ENCODE results near the gene TEN1.

DNA sequence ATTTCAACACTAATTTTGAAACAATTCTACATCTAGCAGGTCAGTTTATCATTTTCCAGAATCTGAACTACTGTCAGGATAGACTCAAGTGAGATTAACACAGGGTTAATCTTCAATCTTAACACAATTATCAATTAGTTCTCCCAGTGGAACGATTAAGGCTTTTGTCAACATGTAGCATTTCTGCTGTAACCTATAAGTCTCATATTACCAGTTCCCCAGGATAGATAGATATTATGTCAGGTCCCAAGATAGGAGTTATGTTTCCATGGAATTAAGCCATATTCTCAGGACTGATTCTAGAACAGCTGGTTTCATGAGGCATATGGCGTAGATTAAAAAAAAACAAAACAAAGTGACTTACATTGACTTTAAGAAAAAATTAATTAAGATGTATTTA, 33.8 kb upstream of the TEN1 start:
- TF ChIP-seq POLR2AphosphoS5 (IDR thresholded peaks at IDR 0.05; ENCODE audit: low read depth, low read length) (no peak), SIN3A (IDR thresholded peaks at IDR 0.05; ENCODE audit: borderline replicate concordance, insufficient read depth, low read length) (no peak), TAF1 (IDR thresholded peaks at IDR 0.05; ENCODE audit: borderline replicate concordance, insufficient read depth, low read length) (no peak)
- TF ChIP-seq, protein P1, sequence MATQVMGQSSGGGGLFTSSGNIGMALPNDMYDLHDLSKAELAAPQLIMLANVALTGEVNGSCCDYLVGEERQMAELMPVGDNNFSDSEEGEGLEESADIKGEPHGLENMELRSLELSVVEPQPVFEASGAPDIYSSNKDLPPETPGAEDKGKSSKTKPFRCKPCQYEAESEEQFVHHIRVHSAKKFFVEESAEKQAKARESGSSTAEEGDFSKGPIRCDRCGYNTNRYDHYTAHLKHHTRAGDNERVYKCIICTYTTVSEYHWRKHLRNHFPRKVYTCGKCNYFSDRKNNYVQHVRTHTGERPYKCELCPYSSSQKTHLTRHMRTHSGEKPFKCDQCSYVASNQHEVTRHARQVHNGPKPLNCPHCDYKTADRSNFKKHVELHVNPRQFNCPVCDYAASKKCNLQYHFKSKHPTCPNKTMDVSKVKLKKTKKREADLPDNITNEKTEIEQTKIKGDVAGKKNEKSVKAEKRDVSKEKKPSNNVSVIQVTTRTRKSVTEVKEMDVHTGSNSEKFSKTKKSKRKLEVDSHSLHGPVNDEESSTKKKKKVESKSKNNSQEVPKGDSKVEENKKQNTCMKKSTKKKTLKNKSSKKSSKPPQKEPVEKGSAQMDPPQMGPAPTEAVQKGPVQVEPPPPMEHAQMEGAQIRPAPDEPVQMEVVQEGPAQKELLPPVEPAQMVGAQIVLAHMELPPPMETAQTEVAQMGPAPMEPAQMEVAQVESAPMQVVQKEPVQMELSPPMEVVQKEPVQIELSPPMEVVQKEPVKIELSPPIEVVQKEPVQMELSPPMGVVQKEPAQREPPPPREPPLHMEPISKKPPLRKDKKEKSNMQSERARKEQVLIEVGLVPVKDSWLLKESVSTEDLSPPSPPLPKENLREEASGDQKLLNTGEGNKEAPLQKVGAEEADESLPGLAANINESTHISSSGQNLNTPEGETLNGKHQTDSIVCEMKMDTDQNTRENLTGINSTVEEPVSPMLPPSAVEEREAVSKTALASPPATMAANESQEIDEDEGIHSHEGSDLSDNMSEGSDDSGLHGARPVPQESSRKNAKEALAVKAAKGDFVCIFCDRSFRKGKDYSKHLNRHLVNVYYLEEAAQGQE (IDR thresholded peaks at IDR 0.05; ENCODE audit: insufficient read depth in 1 of 2, low read depth in 2 of 2, low read length in 2 of 2), result no peak

All from PFSK-1 (cell line).